ENCODE data around the gene UBE2O.

Gene UBE2O

DNA sequence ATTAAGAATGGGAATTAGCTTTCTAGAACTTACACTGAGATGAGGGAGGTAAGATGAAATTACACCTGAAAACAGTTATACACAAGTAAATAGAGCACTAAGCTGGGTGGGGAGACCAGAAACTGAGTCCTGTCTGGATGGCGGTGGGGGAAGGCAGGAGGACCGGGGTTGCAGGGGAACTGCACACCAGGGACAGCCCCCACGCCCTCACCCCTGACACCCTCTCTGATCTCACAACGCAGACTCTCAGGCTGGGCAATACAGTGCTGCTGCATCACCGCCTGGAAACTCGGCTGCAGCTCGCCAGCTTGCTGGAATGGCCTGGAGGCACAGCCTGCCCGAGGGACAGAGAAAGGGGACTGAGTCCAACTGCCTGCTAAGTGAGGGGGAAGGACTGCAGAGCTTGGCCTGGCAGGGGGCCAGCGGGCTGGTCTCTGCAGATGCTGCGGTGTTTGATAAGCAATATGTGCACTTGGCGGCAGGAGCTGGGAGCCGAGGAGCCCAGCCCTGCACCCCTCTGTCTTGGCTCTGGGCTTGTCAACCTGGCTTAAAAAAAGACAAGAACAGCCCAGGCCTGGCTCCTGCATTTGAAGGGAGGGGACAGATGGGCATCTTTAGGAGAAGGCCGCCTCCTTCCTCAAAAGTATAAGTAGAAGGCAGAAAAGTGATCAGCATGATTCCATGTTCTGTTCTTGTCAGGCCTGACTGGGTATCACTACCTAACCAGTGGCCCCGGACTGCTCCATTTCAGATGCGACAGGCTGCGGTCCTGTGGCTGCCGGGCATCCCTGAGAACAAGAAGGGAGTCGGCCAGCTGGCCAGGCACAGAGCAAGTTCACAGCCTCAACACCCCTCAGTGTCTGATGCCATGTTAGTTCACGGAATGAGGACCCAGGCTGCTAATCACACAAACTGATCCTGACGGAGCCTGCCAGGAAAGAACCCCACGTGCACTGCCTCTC lies 38.3 kb downstream of the UBE2O start:
- no peak for DNase-seq (ENCODE audit: low spot score)

DNA sequence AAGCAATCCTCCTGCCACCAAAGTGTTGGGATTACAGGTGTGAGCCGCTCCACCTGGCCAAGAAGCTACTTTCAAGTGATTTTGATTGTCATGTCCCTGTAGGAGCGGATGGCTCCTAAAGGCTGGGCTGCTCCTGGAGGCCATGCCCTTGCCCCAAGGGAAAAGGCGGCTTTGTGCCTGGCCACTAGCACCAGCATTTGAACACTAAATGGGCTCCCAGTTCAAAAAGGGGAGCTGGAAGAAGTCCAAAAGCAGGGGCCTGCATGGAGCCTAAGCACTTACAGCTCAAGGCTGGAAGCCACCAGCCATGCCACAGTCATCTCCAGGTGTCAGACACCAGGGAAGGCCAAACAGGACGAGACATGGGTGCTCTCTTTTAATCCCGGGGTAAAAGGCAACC lies 41.7 kb downstream of the UBE2O start:
- no peak for DNase-seq (ENCODE audit: low spot score)

DNA sequence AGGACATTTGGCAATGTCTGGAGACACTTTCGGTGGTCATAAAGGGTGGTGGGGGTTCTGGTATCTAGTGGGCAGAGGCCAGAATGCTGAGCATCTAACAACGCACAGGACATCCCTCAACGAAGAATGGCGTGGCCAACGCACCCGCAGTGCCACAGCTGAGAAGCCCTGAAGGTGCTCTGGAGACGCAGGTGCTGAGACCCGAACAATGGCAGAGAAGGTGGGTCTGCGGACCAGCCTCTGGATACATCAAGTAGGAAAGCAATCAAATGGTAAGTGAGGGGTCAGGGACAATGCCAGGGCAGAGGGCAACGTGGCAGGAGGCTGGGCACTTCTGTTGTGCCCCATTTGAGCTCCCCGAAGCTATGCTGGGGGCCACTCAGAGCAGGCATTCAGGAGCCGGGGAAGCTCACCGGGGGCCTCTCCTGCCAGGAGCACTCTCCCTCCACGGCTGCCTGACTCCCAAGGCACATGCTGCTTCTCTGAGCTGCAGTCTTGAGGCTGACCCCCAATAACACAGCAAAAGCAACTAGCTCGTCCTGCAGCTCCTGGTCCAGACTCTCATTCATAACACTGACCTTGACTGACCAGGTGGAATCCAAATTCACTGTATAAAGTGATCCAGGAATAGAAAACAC lies 42.5 kb downstream of the UBE2O start:
- no peak for DNase-seq (ENCODE audit: low spot score)

DNA sequence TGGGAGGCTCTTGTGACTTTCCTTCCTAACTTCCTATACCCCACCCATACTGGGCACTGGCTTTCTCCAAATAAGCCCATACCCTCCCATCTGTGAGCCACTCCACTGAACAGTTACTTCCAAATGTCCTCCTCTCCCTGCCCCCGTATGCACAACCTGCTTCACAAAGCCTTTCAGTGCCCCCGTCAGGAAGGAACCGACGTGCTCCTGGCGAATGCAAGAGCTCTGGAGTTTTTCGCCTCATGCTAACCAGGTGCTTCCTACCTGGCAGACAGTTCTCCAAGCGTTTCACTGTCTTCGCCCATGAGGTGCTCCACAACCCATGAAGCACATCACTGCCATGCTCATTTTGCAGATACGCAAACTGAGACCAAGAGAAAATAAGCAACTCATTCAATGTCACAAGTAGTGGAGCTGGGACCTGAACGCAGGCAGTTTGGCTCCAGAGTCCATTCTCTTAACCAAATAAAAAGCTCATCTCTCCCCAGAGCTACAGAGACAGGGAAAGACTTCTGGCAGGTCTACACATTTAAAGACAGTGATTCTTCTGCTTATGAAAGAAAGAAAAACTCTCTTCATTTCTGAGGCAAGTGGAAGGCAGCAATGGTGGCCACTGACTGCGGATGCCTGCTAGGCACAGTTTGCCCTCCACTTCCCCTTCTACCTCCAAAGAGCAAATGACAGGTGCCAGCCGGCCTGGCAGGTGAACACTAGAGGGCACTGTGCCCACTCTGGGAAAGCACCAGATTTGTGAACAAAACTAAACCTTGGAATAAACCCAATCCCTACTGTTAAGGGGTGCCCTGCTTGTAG lies 44.7 kb downstream of the UBE2O start:
- peak; percentile 85 for DNase-seq (ENCODE audit: low spot score)

DNA sequence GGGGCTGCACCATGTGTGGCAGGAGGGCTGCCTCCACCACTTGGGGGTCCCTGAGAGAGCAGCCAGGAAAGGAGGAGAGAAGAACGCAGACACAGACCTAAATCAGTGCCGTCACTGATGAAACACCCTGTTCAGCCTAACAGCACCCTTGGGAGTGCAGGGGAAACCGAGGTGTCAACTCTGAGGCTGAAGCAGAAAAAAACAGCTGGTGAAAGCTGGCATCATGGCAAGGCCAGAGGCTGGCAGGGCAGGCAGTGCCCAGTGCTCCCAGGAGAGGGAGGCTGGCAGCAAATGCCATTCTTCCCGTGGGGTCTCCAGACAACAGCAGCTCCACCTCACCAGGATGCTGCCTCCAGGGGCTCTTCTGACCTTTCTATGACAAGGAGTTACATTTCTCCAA lies 45.4 kb downstream of the UBE2O start:
- DNase-seq (ENCODE audit: low spot score) = no peak

DNA sequence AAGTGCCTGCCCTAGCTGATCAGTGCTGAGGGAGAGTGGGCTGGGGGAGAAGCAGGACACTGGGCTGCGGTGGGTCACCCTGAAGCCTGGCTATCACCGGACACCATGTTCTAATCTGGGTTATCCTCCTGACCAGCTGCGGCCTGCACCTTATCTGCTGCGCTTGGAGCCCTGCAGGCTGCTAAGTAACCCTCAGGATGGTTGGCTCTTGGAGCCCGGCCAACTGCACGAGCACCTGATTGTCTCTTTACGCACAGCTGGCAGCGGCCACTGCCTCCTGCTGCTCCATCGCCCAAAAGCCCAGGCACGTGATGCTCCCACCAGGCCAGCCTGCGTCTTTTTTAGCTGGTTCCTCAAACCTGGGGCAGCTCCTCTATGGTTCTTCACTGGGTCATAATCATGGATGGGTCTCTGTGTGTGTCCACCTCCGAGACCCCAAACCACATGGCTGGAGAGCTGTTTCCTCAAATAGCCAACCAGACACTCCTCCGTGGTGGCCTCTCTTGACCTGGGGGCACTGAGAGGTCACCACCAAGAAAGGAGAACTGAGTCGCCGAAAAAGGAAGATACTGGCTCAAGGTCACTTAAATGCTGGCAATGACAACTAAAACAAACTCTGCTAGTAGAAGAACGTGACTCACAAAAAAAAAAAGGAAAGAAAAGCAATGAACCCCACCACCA lies 46.8 kb downstream of the UBE2O start:
- DNase-seq (ENCODE audit: low spot score) = peak; percentile 80

DNA sequence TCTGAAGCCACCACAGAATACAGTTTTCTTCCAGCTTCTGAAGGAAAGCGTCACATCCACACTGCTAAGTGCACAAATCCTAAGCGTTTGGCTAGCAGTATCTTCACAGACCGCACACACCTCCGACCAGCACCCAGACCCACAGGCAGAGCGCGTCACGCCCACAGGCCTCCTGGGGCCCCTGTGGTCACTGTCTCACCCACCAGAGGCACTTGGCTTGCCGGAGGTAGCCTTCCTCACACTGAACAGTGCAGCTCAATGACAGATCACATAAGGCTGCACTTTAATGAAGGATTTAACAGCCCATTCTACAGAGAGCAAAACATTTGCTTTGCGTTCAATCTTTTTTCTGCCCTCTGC lies 47.4 kb downstream of the UBE2O start:
- DNase-seq (ENCODE audit: low spot score) = no peak

DNA sequence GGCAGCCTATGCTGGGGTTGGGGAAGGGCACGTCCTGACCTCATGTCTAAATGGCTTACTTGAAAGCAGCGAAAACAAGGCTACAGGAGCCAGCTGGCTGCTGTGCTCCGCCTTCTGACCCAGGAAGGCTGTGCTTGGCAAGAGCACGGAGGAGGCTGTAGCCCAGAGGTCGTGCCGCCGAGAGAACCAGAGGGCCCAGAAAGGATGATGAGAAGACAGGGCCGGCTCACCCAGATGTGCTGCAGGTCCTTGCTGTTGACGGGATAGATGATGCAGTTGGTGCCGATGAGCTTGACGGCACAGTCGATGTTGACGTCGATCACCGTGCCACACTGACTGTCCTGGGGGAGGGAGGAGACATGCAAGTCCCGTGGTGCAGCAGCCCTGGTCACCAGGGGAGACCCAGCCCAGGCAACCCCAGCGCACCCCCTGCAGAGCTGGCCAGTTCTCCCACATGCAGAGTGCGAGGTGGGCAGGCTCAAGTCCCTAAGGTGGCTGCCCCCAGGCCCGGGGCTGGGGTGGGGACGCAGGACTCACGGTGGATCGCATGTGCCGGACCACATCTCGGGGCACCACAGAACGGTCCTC lies 47.9 kb downstream of the UBE2O start:
- DNase-seq (ENCODE audit: low spot score) = no peak

DNA sequence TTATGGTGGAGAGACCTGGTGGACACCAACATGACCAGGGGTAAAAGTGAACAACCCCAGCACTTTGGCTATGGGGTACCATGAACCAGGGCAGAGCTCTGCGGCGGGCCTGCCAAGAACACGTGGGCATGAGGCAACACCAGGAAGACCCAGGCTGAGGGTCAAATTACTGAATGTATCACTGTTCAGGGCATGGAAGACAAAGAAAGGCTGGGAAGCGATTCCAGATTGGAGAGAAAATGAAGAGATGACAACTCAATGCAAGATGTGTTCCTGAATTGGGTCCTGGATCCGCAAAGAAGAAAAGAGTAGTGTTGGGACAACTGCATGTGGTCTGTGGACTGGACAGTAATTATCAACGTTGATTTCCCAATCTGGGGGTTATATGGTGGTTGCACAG lies 48.7 kb downstream of the UBE2O start:
- no peak for DNase-seq (ENCODE audit: low spot score)

DNA sequence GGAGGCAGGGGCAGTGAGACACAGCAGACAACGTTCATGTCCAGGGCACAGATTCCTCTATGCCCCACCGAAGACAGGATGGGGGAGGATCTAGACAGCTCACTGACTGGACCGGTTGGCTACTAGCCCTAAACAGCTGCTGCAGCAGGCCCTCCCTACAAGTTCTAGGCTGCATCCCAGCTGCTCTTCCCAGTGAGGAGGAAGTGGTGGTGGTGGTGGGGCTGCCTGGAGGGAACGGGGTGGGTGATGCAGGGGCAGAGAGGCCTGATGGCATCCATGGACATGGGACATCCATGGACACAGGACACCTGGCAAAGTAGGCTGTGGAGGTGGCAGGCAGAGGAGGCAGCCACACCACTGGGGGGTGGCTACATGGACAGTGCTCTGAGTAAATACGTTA lies 50.2 kb downstream of the UBE2O start:
- no peak for DNase-seq (ENCODE audit: low spot score)

DNA sequence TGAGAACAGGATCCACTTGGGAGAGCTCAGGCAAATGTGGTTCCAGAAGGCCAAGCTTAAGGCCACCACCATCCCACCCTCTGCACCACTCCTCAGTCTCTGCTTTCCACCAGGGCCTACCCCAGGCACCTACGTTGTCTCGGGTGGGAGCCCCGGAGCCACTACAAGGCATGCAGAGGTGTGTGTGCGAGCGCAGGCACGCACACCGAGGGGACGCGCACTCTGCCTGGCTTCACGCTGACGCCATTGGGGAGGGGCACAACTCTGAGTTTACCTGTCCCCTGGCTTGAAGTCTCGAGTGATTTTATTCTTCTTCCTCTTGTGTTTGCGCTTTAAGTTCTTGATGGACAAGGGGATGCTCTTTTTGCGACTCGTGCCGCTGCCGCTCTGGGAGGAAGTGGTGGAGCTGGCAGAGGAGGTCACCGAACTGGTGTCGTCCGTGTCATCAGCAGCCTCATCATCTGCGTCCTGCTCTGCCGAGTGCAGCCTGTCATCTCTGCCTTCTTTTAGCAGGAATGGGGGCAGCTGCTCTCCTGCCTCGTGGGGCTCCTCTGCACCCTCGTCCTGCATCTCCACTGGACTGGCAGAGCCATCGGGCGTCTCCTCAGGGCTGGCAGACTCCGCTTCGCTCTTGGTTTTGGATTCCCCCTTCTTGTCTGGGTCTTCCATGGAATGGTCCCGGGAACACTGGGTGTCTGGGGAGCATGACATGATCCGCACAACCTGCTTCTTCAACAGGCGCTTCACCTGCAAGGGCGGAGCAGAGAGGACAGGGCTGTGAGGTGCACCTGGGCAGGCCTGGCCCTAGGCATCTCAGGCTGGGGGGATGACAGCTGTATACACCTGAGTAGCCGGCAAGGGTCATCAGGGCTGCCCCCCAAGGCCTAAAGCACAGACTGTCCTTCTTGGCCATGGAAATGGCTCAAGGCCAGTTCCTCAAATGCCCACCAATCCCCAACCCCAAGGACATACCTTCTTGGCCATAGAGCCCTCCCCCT lies 53.5 kb downstream of the UBE2O start:
- no peak for DNase-seq (ENCODE audit: low spot score)

DNA sequence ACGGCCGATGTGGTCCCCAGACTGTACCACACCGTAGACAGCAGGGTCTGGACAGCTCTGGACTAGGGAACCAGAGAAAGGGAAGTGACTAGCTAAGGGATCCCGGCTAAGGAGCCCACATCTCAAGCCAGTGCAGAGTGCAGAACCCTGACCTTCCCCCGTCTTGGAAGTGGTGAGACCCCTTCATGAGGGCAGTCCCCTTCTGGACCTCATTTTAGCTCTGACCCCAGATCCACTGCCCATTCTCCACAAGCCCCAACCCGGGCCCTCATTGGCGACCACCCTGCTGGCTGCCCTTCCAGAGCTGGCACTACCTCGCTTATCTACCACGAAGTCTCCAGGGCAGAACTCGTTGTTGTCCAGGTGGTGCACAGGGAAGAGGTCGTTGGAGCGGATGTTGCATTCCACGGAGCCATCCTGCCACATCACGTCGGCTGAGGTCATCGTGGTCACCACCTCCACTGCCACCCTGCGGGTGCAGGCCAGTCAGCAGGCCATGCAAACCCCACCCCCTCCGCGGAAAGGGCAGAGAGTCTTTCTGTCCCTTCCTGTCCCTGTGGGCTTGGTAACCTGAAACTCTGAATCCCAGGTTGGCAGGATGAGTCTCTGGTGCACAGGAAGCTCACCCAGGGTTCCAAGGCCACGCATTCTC lies 54.3 kb downstream of the UBE2O start:
- DNase-seq (ENCODE audit: low spot score) = no peak

DNA sequence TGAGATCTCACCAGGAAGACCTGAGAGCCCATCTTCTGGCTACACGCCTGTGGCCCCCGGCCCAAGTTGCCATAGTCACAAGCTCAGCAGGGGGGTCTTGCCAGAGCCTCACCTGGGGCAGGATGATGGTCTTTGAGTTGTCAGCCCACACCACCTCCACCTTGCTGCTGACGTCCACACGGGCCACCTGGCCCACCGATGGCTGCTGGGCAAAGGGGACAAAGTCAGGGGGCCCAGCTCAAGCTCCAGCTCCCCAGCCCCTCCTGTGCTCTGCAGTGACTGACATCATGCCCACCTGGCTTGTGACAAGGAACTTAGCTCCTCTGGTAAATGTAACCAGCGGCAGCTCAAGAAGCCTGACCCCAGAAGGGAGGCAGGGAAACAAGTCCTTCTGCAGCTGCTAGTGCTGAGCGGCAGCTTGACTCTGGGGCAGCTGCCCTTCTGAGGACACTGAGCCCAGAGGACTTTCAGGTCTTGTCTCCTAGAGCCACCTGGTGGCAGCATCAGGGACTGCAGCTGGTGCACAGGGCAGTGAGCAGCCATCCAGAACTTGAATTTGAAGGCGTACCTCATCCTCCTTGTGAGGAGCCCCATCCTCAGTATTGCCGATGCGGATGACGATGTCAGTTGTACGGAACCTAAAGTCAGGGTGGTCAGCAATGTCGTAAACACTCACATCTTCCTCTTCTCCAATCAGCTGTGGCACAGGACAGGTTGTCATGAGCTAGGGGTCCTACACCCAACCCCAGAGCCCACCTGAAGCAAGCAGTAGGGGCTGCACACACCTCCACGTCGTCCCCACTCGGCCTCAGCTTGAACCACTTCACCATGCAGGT lies 55.0 kb downstream of the UBE2O start:
- DNase-seq (ENCODE audit: low spot score) = peak; percentile 89

DNA sequence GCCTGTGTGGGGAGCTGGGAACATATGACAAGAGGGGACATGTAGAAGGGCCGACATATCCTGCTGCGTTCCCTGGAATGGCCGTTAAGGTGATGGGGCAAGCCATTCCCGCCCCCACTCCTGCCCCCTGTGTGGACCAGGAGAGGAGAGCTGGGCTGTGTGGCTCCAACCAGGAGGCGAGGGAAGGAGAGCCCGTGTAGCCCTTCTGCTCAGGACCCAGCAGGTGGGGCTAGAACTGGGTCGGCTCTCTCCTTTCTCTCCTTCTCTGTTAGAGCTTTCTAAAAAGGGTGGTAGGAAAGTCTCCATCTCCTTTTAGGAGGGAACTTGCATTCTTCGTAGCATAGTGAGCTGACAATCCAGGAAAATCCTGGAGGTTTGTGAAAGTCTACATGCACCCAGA lies 55.8 kb downstream of the UBE2O start:
- no peak for DNase-seq (ENCODE audit: low spot score)

DNA sequence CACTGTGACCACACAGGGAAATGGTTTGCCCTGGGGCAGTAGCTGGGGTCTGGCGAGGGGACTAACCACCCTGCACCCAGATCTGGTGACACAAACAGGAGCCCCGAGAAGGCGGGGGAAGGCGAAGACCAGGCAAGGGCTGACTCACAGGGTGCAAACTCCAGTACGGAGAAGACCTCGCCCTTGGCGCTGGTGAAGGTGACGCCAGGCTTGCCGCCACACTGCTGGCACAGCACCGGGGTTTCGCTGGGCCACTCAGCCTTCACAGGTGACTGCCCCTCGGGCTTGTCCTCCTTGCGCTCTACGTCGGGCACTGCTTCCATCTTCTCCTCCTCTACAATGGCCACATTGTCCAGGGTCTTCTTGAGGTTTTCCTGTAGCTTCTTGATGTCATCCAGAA lies 57.0 kb downstream of the UBE2O start:
- no peak for DNase-seq (ENCODE audit: low spot score)

DNA sequence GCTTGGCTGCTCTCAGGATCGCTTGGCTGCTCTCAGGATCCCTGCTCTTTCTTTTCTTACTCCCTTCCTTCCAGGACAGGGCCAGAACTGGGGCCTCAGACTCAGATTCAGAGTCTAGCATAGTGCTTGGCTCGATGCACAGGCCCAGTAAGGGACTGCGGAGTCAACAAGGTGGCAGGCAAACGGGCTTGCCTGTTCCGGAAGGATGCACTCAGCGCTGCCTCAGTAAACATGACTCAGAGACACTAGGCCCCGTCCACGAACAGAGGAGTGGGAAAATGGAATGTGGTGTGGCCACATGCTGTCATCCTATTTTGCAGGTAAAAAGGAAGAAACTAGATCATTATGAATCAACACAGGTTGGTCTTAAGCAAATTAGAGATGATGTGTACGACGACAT lies 58.8 kb downstream of the UBE2O start:
- no peak for DNase-seq (ENCODE audit: low spot score)

DNA sequence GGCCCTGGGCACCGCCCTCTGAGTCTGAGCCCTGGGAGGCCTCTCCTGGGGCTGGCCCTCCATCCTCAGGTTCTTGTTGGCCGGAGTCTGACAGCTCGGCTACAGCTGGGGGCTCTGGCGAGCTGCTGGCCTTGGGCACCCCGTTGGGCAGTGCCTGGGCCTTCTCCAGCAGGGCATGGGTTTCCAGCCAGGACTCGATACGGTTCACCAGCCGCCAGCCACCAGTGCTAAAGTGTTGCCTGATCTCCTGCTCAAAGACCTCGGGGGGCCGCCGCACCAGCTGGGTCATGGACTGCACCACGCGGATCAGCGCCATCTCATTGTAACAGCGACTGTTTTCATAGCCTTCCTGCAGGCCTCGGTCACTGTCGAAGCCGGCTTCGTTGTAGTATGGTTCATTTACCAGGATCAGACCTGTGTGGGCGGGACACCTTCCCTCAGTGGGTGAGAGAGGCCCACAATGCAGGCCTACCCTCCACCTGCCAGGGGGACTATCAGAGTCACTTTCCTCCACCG lies 61.7 kb downstream of the UBE2O start:
- DNase-seq (ENCODE audit: low spot score) = no peak

DNA sequence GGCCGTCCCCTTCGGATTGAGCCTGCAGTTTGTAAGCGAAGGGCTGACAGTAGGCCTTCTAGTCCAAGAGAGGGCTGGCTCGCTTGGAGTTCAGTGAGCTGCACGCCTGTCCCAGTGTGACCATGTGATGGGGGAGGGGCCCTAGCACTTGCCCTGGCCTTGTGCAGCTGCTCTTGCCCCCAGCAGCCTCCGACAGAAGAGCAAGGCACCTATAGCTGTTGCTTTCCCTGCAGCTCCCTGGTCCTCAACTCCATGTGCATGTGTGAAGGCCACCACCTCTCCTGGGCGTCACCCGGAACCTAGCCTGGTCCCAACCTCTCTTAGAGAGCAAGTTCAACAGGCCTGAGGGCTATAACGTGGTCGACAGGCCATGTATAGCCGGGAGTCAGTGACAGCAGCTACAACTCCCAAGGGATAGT lies 62.9 kb downstream of the UBE2O start:
- DNase-seq (ENCODE audit: low spot score) = no peak

Data from NAMALWA (cell line).